ENCODE data around the gene CHAF1A. TPM values are rescaled to one million over a fixed set of nuclear protein-coding genes. Genes with fewer than 3 reads are reported as not detected.
A peak's percentile ranks its signal among the peaks of the same experiment; 100 is the strongest.

CHAF1A gene
- total RNA-seq, 1 experiment from 2014 or later = 161 TPM

GRCh38 chr19:4373601-4374497, 28.6 kb upstream of the CHAF1A start (continued):
- TF ChIP-seq, protein P1, sequence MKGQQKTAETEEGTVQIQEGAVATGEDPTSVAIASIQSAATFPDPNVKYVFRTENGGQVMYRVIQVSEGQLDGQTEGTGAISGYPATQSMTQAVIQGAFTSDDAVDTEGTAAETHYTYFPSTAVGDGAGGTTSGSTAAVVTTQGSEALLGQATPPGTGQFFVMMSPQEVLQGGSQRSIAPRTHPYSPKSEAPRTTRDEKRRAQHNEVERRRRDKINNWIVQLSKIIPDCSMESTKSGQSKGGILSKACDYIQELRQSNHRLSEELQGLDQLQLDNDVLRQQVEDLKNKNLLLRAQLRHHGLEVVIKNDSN (CRISPR knock-in tag; IDR thresholded peaks at IDR 0.05) = no peak
- TF ChIP-seq, protein P2, sequence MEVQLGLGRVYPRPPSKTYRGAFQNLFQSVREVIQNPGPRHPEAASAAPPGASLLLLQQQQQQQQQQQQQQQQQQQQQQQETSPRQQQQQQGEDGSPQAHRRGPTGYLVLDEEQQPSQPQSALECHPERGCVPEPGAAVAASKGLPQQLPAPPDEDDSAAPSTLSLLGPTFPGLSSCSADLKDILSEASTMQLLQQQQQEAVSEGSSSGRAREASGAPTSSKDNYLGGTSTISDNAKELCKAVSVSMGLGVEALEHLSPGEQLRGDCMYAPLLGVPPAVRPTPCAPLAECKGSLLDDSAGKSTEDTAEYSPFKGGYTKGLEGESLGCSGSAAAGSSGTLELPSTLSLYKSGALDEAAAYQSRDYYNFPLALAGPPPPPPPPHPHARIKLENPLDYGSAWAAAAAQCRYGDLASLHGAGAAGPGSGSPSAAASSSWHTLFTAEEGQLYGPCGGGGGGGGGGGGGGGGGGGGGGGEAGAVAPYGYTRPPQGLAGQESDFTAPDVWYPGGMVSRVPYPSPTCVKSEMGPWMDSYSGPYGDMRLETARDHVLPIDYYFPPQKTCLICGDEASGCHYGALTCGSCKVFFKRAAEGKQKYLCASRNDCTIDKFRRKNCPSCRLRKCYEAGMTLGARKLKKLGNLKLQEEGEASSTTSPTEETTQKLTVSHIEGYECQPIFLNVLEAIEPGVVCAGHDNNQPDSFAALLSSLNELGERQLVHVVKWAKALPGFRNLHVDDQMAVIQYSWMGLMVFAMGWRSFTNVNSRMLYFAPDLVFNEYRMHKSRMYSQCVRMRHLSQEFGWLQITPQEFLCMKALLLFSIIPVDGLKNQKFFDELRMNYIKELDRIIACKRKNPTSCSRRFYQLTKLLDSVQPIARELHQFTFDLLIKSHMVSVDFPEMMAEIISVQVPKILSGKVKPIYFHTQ (CRISPR knock-in tag; IDR thresholded peaks at IDR 0.05) = no peak
- TF ChIP-seq ZNF263 (CRISPR knock-in tag; IDR thresholded peaks at IDR 0.05; ENCODE audit: low read depth) (no peak), RORB (CRISPR knock-in tag; IDR thresholded peaks at IDR 0.05) (no peak)

DNA sequence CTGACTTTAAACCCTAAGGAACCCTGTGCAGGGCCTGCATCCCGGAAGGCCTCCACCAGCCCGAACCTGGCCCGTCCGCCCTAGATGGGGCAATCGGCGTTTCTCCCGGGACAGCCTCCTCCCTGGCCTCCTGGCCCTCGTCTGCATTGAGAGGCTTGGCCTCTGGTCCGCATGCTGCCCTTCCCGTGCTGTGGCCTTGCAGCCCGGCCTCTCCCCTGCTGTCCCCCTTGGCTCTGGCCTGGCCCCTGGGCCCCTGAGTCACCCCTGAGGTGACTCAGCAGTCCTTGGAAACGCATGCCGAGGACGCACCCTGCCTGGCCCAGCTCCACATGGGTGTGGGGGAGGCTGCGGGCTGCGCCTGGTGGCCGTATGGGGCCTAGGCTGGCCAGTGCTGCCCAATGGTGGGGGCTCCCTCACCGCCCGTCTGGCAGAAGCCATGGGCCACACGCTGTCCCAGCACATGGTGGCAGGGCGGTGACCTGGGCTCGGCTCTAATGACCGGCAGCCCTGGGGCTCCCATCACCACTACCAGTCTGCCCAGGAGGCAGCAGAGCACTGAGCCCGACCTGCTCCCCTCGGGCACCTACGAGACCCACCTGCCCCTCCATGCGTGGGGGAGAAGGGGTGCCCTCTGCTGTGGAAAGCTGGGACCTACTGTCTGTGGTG, 27.8 kb upstream of the CHAF1A start:
- Mint-ChIP-seq H3K36me3 (no peaks in the 10 kb centered on the region), H3K9me3 (no peaks in the 10 kb centered on the region), H3K4me3 (no peak overlapping the region), H3K27ac (no peak overlapping the region; the same call in 1 of the 2 replicates), H3K27me3 (ENCODE audit: low read depth) (no peaks in the 10 kb centered on the region), H3K4me1 (peaks cover 41% of the 10 kb centered on the region)
- ATAC-seq (no peak), DNase-seq (ENCODE audit: low spot score) (no peak)
- POLR2A ChIA-PET = interaction anchor here (0.9 to 1.8 kb wide), 4 partner anchors 13 to 32 kb away, joined by 4 to 7 read pairs (median 5); no protein-coding TSS in a partner anchor
- CTCF ChIA-PET = interaction anchor here (1.1 to 5.2 kb wide), 12 partner anchors 10 to 235 kb away, joined by 3 to 48 read pairs (median 12); partner anchors contain the start of genes CHAF1A, FSD1, MPND and SH3GL1
- TF ChIP-seq NR2C2 (CRISPR knock-in tag; IDR thresholded peaks at IDR 0.05) (peak; percentile 37; the same call in 1 of the 2 replicates), ZNF232 (CRISPR knock-in tag; IDR thresholded peaks at IDR 0.05) (no peak), NFATC4 (CRISPR knock-in tag; IDR thresholded peaks at IDR 0.05) (no peak), FOXJ3 (CRISPR knock-in tag; IDR thresholded peaks at IDR 0.05; ENCODE audit: borderline replicate concordance) (no peak), FOXP1 (CRISPR knock-in tag; IDR thresholded peaks at IDR 0.05; ENCODE audit: borderline replicate concordance) (0 out of 2 replicates have a peak, but pooled peaks have one; percentile 12), CREB1 (CRISPR knock-in tag; IDR thresholded peaks at IDR 0.05) (no peak), HMGXB4 (CRISPR knock-in tag; IDR thresholded peaks at IDR 0.05) (0 out of 2 replicates have a peak, but pooled peaks have one; percentile 26), USF2 (CRISPR knock-in tag; IDR thresholded peaks at IDR 0.05) (no peak), STAT6 (CRISPR knock-in tag; conservative IDR thresholded peaks at IDR 0.05; ENCODE audit: low read depth) (no peak), ZNF121 (CRISPR knock-in tag; IDR thresholded peaks at IDR 0.05) (no peak), EMX1 (CRISPR knock-in tag; IDR thresholded peaks at IDR 0.05) (no peak), ZSCAN18 (CRISPR knock-in tag; IDR thresholded peaks at IDR 0.05) (no peak), SOX15 (CRISPR knock-in tag; IDR thresholded peaks at IDR 0.05) (no peak)
- TF ChIP-seq, protein P3, sequence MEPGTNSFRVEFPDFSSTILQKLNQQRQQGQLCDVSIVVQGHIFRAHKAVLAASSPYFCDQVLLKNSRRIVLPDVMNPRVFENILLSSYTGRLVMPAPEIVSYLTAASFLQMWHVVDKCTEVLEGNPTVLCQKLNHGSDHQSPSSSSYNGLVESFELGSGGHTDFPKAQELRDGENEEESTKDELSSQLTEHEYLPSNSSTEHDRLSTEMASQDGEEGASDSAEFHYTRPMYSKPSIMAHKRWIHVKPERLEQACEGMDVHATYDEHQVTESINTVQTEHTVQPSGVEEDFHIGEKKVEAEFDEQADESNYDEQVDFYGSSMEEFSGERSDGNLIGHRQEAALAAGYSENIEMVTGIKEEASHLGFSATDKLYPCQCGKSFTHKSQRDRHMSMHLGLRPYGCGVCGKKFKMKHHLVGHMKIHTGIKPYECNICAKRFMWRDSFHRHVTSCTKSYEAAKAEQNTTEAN (CRISPR knock-in tag; IDR thresholded peaks at IDR 0.05) = no peak
- TF ChIP-seq, protein P4, sequence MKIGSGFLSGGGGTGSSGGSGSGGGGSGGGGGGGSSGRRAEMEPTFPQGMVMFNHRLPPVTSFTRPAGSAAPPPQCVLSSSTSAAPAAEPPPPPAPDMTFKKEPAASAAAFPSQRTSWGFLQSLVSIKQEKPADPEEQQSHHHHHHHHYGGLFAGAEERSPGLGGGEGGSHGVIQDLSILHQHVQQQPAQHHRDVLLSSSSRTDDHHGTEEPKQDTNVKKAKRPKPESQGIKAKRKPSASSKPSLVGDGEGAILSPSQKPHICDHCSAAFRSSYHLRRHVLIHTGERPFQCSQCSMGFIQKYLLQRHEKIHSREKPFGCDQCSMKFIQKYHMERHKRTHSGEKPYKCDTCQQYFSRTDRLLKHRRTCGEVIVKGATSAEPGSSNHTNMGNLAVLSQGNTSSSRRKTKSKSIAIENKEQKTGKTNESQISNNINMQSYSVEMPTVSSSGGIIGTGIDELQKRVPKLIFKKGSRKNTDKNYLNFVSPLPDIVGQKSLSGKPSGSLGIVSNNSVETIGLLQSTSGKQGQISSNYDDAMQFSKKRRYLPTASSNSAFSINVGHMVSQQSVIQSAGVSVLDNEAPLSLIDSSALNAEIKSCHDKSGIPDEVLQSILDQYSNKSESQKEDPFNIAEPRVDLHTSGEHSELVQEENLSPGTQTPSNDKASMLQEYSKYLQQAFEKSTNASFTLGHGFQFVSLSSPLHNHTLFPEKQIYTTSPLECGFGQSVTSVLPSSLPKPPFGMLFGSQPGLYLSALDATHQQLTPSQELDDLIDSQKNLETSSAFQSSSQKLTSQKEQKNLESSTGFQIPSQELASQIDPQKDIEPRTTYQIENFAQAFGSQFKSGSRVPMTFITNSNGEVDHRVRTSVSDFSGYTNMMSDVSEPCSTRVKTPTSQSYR (CRISPR knock-in tag; IDR thresholded peaks at IDR 0.05) = 0 out of 2 replicates have a peak, but pooled peaks have one; percentile 21
